GM18868 (cell line): ENCODE measurements around the gene ADAMTS16.

ENCODE experiments used
- ATAC-seq: cut with Tn5 transposase; IDR thresholded peaks from one replicate; pipeline ENCODE4 v1.9.1; 2021; ENCODE audit warnings: mild to moderate bottlenecking, moderate library complexity; ENCODE audit not compliant: unreplicated experiment

Gene ADAMTS16

GRCh38 chr5:5369051-5369605 is 229.0 kb downstream of the ADAMTS16 start:
- no peak for ATAC-seq
